Testis (tissue), 3 donors: Measurements from ENCODE around the gene TEX14. TPM values are rescaled to one million over a fixed set of nuclear protein-coding genes. Genes with fewer than 3 reads are reported as not detected.

Experiments used
- DNase-seq: peaks from one replicate; pipeline ENCODE4 v3.0.0-alpha.2; 2019
- H3K27ac ChIP-seq, 2 donors: fragments of 200-600 bp; sonication (generic); one replicate each; pipeline ENCODE4 v1.5.1; 2019
- H3K27me3 ChIP-seq: fragments of 200-600 bp; sonication (generic); one replicate; pipeline ENCODE4 v1.5.1; 2019
- H3K36me3 ChIP-seq: fragments of 200-600 bp; sonication (generic); one replicate; pipeline ENCODE4 v1.5.1; 2017; ENCODE audit warnings: low read depth; ENCODE audit errors: missing control alignments
- H3K4me1 ChIP-seq: fragments of 200-600 bp; sonication (generic); one replicate; pipeline ENCODE4 v1.5.1; 2019
- H3K4me3 ChIP-seq, 2 donors: fragments of 200-600 bp; sonication (generic); one replicate each; pipeline ENCODE4 v1.5.1; 2017 to 2019
- H3K9me3 ChIP-seq: fragments of 200-600 bp; sonication (generic); one replicate; pipeline ENCODE4 v1.5.1; 2017
- CTCF ChIP-seq, 3 experiments: fragments of 450-650 bp in 2 of 3; fragments of 200-600 bp in 1 of 3; sonication (generic) in 1 of 3; IDR thresholded peaks; one replicate each; pipeline ENCODE4 v1.5.1; 2016 to 2019; ENCODE audit warnings: antibody characterized with exemption in 3 of 3, mild to moderate bottlenecking in 2 of 3, moderate library complexity in 1 of 3
- POLR2A ChIP-seq: fragments of 450-650 bp; IDR thresholded peaks from one replicate; pipeline ENCODE4 v1.6.1; 2017; ENCODE audit warnings: antibody characterized with exemption, mild to moderate bottlenecking, moderate library complexity
- WGBS, 2 donors: methylation state at CpG; one replicate each; pipeline ENCODE4 v1.1.5; 2018; 5-methylcytosine and 5-hydroxymethylcytosine counted together
- intact Hi-C: fragments of 100-400 bp; cut with DNase I; formaldehyde crosslinking; loops from one replicate; pipeline ENCODE4 v1.15.1; 2023; ENCODE audit warnings: low total_unique reads
- polyA plus RNA-seq: library from polyadenylated mRNA; stranded (reverse); fragments of 350-450 nt; fragmentation: Illumina TruSeq; extraction: RNeasy Lipid Tissue Mini Kit (QIAGEN cat#74804); gene quantifications from one replicate; pipeline ENCODE4 v1.2.3, GENCODE V29; 2014; ENCODE audit warnings: low read depth, low replicate concordance; ENCODE audit not compliant: insufficient read depth
- total RNA-seq, 2 donors: library from RNA; depleted of rRNA; stranded (reverse); fragments of >200 nt; gene quantifications; one replicate each; pipeline ENCODE4 v1.2.3, GENCODE V29; 2016

The TEX14 gene
- total and polyA plus RNA-seq, 3 donors from 2014 or later, result 27.7 to 96.5 (median 37.2) TPM

GRCh38 chr17:58631523-58632323 is 60.1 kb downstream of the TEX14 start:
- Histone ChIP-seq H3K36me3 (no peaks in the 10 kb centered on the region), H3K4me1 (peaks cover 4% of the 10 kb centered on the region), H3K27ac (peak overlapping the region; percentile 68 to 80), H3K4me3 (peak overlapping the region; percentile 52 to 56), H3K27me3 (no peaks in the 10 kb centered on the region), H3K9me3 (no peaks in the 10 kb centered on the region)
- TF ChIP-seq CTCF (IDR thresholded peaks at IDR 0.05) (peak in 2 of 3 experiments; percentile 6 to 42), POLR2A (peak; percentile 87)
- intact Hi-C loops, result no loop called here
- WGBS, 2 donors, result 0% methylated on average over 30 of the region's 30 CpGs
- DNase-seq, result peak; percentile 96

- peaks cover 4% of the 10 kb centered on the region for H3K4me1 ChIP-seq
- intact Hi-C loops, result no loop called here
Observed at GRCh38 chr17:58630883-58631522, 60.8 kb downstream of the TEX14 start.

GRCh38 chr17:58626905-58627304 is 64.9 kb downstream of the TEX14 start:
- intact Hi-C loops, result no loop called here
- 65 to 73% methylated on average over 1 of the region's 1 CpG for WGBS, 2 donors
- TF ChIP-seq POLR2A, result no peak
- no peak for TF ChIP-seq CTCF (IDR thresholded peaks at IDR 0.05)

More at GRCh38 chr17:58630883-58631522, 60.8 kb downstream of the TEX14 start:
- no peaks in the 10 kb centered on the region for H3K9me3 ChIP-seq
- no peaks in the 10 kb centered on the region for H3K36me3 ChIP-seq
- no peaks in the 10 kb centered on the region for H3K27me3 ChIP-seq
- peak; percentile 32 for DNase-seq
- WGBS, 2 donors, result 20 to 24% methylated on average over 10 of the region's 10 CpGs
- H3K27ac ChIP-seq, result peak overlapping the region; percentile 68 to 80
- TF ChIP-seq CTCF (IDR thresholded peaks at IDR 0.05), result no peak
- TF ChIP-seq POLR2A, result no peak
- H3K4me3 ChIP-seq, result peak overlapping the region; percentile 52 to 56

GRCh38 chr17:58624751-58625150 is 67.1 kb downstream of the TEX14 start:
- intact Hi-C loops, result no loop called here
- H3K9me3 ChIP-seq, result no peaks in the 10 kb centered on the region
- no peak for DNase-seq
- no peak overlapping the region for H3K4me3 ChIP-seq
- TF ChIP-seq POLR2A, result no peak
- no peak for TF ChIP-seq CTCF (IDR thresholded peaks at IDR 0.05)
- H3K4me1 ChIP-seq, result no peaks in the 10 kb centered on the region
- H3K27ac ChIP-seq, result no peak overlapping the region
- WGBS, 2 donors, result 78 to 86% methylated on average over 1 of the region's 1 CpG
- no peaks in the 10 kb centered on the region for H3K27me3 ChIP-seq
- no peaks in the 10 kb centered on the region for H3K36me3 ChIP-seq

More at GRCh38 chr17:58626905-58627304, 64.9 kb downstream of the TEX14 start:
- H3K9me3 ChIP-seq, result no peaks in the 10 kb centered on the region
- no peaks in the 10 kb centered on the region for H3K4me1 ChIP-seq
- H3K27ac ChIP-seq, result no peak overlapping the region
- no peaks in the 10 kb centered on the region for H3K27me3 ChIP-seq
- no peak overlapping the region for H3K4me3 ChIP-seq
- no peak for DNase-seq
- H3K36me3 ChIP-seq, result no peaks in the 10 kb centered on the region
